Stimulated activated naive CD8-positive, alpha-beta T cell treated with anti-CD3 and anti-CD28 coated beads, Interleukin-15, Interleukin-2, amounts not matched to agents 100 U/mL and 50 U/mL, for 24 hours (primary cell): ENCODE measurements around the gene RNF43.

ENCODE experiments used
- ATAC-seq: fragments of 150-1000 bp; cut with Tn5 transposase; one replicate; pipeline ENCODE4 v1.10.0; 2021
- DNase-seq: peaks from one replicate; pipeline ENCODE4 v3.0.0; 2021

The RNF43 gene

DNA sequence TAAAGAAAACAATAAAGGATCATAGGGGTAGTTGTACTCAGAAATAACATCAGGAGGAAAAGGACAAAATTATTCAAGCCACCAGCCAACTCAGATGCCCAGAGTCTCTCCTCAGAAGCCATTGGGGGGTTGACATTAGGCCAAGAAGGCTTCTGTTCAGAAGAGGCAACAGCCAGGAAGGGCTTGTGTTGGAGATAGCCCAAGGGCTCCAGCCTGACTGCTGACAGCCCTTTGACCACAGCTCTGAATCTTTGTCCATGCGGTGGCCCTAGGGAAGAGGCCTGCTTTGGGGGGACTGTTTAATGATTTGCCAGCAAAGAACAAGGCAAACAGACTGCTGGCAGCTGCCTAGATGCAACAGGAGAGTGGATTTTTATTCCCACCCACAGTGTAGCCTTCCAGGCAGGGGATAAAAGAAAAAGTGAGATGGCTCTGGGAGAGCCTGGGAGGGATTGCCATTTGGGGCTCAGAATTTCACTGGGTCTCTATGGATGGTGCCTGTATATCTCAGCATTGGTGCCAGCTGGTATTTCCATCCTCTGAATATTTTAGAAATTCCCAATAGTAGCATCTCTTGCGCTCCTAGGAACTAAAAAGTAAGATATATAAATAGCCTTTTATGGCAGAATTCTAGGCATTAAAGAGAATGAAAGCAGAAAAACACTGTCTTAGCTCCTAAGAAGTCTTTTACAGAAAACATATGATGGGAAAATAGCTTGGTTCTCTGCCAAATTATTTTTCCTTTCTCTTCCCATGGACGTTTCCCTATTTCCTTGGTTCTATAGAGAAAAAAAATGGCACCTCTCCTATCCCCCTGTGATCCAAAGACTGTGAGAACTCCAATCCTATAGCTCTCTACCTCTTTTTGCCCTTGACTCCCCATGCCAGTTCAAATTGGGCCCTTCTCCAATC is 36.0 kb downstream of the RNF43 start:
- no peak for ATAC-seq
- no peak for DNase-seq

GRCh38 chr17:58380207-58381123 is 36.9 kb downstream of the RNF43 start:
- ATAC-seq (no peak), DNase-seq (no peak)

DNA sequence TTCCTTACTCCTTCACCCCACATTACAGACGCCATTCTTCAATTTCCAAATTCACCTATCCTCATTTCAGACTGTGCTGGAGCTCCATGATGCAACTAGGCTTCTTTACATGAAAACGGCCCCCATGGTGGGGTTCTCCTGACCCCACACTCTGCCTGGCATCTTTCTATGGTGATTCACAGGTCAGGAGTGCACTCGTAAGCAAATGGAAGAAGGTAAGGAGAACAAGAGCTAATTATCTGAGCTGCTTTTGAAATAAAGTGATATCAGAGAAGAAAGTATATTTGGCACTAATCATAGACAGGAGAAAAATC is 37.9 kb downstream of the RNF43 start:
- DNase-seq (no peak), ATAC-seq (no peak)

DNA sequence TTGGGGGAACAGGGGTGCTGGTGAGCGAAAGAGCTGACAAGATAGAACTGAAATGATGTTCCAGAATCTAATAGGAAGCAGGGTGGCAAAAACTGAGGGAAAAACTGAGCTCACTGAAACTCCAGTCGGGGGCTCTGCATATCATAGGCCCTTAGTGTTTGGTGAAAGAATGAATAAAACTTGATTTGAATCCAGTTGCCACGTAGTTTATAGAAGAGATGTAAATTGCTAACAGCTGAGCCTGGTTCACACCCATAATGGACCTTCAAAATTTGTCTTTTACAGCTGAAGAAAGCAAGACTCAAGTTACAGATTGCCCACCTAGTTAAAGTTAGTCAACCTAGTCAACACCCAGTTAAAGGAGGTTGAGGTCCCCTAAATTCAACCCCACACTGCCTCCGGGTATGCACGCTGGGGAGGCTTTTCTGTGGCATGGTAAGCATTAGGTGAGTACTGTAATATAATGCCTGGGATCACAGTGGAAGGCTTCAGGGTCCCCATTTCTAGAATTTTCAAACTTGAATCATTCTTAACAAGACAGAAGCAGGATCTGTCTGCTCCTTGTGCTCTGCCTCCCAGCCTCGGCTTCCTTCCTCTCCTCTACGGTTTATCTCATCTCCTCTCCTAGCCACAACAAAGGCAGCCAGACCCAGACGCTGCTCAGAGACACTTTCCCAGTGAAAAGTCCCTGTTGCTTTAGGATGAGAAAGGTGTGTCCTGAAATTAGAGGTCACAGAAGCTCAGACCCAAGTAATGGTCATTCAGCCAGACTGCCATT is 38.4 kb downstream of the RNF43 start:
- ATAC-seq = no peak
- DNase-seq = no peak

DNA sequence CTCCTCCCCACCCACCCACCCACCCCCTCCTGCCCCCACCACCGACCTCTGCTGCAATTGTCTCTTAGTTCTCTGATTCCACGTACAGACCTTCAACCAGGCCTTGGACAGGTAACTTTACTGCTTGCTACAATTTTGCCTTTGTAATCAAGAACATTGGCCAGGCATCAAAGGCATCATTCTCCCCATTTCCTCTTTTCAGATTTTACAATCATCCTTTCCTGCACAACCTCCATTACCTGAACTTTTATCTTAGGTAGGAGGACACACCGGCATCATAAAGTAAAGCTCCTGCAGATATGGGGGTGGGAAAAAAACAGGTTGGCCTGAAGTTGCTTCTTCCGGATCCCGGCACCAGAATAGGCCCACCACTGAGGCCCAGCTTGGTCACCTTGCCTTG is 39.7 kb downstream of the RNF43 start:
- no peak for DNase-seq
- ATAC-seq = no peak

- ATAC-seq (no peak), DNase-seq (no peak)
These were observed 40.2 kb downstream of the RNF43 start for GRCh38 chr17:58377093-58377601.

GRCh38 chr17:58376472-58377000 is 40.8 kb downstream of the RNF43 start:
- no peak for ATAC-seq

GRCh38 chr17:58375811-58376210 is 41.5 kb downstream of the RNF43 start:
- DNase-seq = no peak
- no peak for ATAC-seq

More at GRCh38 chr17:58376472-58377000, 40.8 kb downstream of the RNF43 start:
- no peak for DNase-seq

DNA sequence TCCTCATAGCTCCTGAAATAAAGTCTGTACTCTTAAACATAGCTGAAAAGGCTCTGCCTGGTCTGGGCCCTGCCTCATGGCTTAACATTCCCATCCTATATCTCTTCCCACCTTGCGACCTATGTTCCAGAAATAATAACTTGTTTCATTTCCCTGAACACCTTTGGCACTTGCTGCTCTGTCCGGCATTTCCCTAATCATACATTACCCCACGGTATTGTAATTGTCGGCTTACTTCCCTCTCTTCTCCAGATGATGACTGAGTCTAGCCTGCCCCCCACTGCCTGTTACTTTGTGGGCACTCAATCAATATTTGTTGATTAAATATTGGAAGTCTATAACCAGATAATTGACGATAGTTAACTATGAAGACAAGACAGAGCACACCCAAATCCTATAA is 42.1 kb downstream of the RNF43 start:
- DNase-seq (no peak), ATAC-seq (no peak)

DNA sequence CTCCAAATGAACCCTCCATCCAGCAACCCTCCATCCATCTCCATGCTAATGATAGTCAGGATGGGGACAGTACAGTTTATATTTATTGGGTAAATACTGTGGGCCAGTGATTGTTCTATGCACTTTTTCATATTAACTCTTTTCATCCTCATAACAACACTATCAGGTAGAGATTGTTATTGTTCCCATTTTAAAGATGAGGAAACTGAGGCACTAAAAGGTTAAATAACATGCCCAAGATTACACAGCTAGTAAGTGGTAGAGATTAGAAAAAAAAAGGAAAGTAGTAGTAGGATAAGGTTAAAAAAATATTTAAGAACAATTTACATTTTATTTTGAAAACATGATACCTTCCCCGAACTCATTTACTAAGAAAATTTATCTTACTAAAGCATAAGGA is 43.4 kb downstream of the RNF43 start:
- no peak for DNase-seq
- ATAC-seq = no peak

- no peak for ATAC-seq
- DNase-seq = no peak
These were observed 44.3 kb downstream of the RNF43 start for GRCh38 chr17:58373003-58373402.

DNA sequence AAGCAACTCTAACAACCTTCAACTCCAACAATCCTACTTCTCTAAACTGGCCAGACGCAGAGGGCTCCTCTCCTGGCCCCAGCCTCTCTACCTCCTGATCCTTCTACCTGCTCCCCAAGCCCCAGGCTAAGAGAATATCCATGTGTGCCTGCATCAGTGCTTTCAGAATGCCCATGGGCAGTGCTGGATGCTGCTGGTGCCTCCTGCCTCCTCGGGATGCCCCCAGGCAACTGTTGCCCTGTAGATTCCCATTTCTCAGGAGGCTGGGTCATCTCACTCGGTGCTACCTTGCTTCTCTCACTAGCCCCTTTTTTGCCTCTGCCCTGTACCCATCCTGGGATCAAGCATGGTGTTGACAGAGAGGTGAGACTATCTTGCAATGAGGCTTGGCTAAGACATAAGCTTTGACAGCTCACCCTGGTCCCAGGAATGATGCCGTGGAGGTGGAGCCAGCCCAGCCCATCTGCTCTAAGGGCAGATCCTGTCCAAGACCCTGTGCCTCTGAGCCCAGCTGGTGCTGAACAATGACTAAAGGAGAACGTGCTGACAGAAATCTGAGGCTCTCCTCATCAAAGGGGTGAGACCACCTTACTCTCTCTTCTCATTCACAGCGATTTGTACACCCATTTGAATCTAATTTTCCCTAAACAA is 45.9 kb downstream of the RNF43 start:
- ATAC-seq (no peak), DNase-seq (no peak)

- no peak for ATAC-seq
- no peak for DNase-seq
These were observed 46.6 kb downstream of the RNF43 start for GRCh38 chr17:58370716-58371115.

GRCh38 chr17:58370309-58370708 is 47.0 kb downstream of the RNF43 start:
- no peak for ATAC-seq
- DNase-seq = no peak

GRCh38 chr17:58369214-58370031 is 47.9 kb downstream of the RNF43 start:
- peak; percentile 45 for ATAC-seq
- no peak for DNase-seq

GRCh38 chr17:58368860-58369213 is 48.5 kb downstream of the RNF43 start:
- ATAC-seq (no peak), DNase-seq (no peak)
